ENCODE data around the gene JMJD1C. TPM values are rescaled to one million over a fixed set of nuclear protein-coding genes. Genes with fewer than 3 reads are reported as not detected.
A peak's percentile ranks its signal among the peaks of the same experiment; 100 is the strongest.

Gene JMJD1C
- total RNA-seq, 2 experiments from 2014 or later, result 57.4 to 62.2 TPM

GRCh38 chr10:63217120-63217605 lies 248.6 kb downstream of the JMJD1C start:
- Mint-ChIP-seq H3K27ac (peak overlapping the region; percentile 47), H3K27me3 (no peaks in the 10 kb centered on the region), H3K4me3 (no peak overlapping the region), H3K4me1 (peaks cover 44% of the 10 kb centered on the region), H3K9me3 (no peaks in the 10 kb centered on the region), H3K36me3 (ENCODE audit: low read depth) (peaks cover 24% of the 10 kb centered on the region)
- peak; percentile 53 for DNase-seq
- ChIA-PET POLR2A (interaction anchor here (0.6 kb wide), 1 partner anchor 52 kb away, joined by 3 read pairs; no protein-coding TSS in a partner anchor), CTCF (interaction anchor here (0.6 to 1.5 kb wide), 9 partner anchors 8 to 412 kb away, joined by 3 to 5 read pairs (median 4); no protein-coding TSS in a partner anchor)

- Mint-ChIP-seq H3K36me3 (ENCODE audit: low read depth) (peaks cover 40% of the 10 kb centered on the region), H3K4me3 (no peak overlapping the region), H3K9me3 (peaks cover 3% of the 10 kb centered on the region), H3K4me1 (peaks cover 37% of the 10 kb centered on the region), H3K27ac (no peak overlapping the region), H3K27me3 (no peaks in the 10 kb centered on the region)
- POLR2A ChIA-PET, result no interaction called here
- CTCF ChIA-PET, result interaction anchor here (1.0 to 1.4 kb wide), 3 partner anchors 10 to 24 kb away, joined by 3 read pairs; no protein-coding TSS in a partner anchor
- no peak for DNase-seq
Observed at GRCh38 chr10:63214571-63214970, 251.2 kb downstream of the JMJD1C start.

GRCh38 chr10:63213489-63213888 lies 252.3 kb downstream of the JMJD1C start:
- no peaks in the 10 kb centered on the region for H3K27me3 Mint-ChIP-seq
- H3K27ac Mint-ChIP-seq, result no peak overlapping the region
- H3K4me1 Mint-ChIP-seq, result peaks cover 30% of the 10 kb centered on the region
- CTCF ChIA-PET, result interaction anchor here (0.7 to 1.1 kb wide), 3 partner anchors 12 to 47 kb away, joined by 3 to 4 read pairs (median 3); no protein-coding TSS in a partner anchor
- peaks cover 43% of the 10 kb centered on the region for H3K36me3 Mint-ChIP-seq (ENCODE audit: low read depth)
- POLR2A ChIA-PET, result no interaction called here
- peaks cover 3% of the 10 kb centered on the region for H3K9me3 Mint-ChIP-seq
- no peak overlapping the region for H3K4me3 Mint-ChIP-seq
- DNase-seq, result no peak

- POLR2A ChIA-PET, result no interaction called here
- Mint-ChIP-seq H3K36me3 (ENCODE audit: low read depth) (peaks cover 59% of the 10 kb centered on the region), H3K4me3 (no peak overlapping the region), H3K9me3 (peaks cover 3% of the 10 kb centered on the region), H3K27me3 (no peaks in the 10 kb centered on the region), H3K27ac (no peak overlapping the region), H3K4me1 (peaks cover 46% of the 10 kb centered on the region)
- no peak for DNase-seq
- CTCF ChIA-PET, result interaction anchor here (0.9 kb wide), 1 partner anchor 59 kb away, joined by 3 read pairs; no protein-coding TSS in a partner anchor
Observed at GRCh38 chr10:63210611-63211196, 255.1 kb downstream of the JMJD1C start.

GRCh38 chr10:63209705-63210104 lies 256.1 kb downstream of the JMJD1C start:
- ChIA-PET POLR2A (no interaction called here), CTCF (interaction anchor here (0.6 to 1.5 kb wide), 2 partner anchors 10 to 352 kb away, joined by 4 to 5 read pairs; no protein-coding TSS in a partner anchor)
- no peak overlapping the region for H3K27ac Mint-ChIP-seq
- no peak overlapping the region for H3K4me3 Mint-ChIP-seq
- H3K27me3 Mint-ChIP-seq, result no peaks in the 10 kb centered on the region
- peaks cover 55% of the 10 kb centered on the region for H3K4me1 Mint-ChIP-seq
- DNase-seq, result no peak
- peaks cover 3% of the 10 kb centered on the region for H3K9me3 Mint-ChIP-seq
- H3K36me3 Mint-ChIP-seq (ENCODE audit: low read depth), result peaks cover 59% of the 10 kb centered on the region

GRCh38 chr10:63208986-63209385 lies 256.8 kb downstream of the JMJD1C start:
- Mint-ChIP-seq H3K4me1 (peaks cover 62% of the 10 kb centered on the region), H3K27ac (no peak overlapping the region), H3K4me3 (no peak overlapping the region), H3K9me3 (peaks cover 3% of the 10 kb centered on the region), H3K27me3 (no peaks in the 10 kb centered on the region), H3K36me3 (ENCODE audit: low read depth) (peaks cover 54% of the 10 kb centered on the region)
- ChIA-PET CTCF (interaction anchor here (0.6 to 1.5 kb wide), 2 partner anchors 9 to 353 kb away, joined by 4 to 5 read pairs; no protein-coding TSS in a partner anchor), POLR2A (no interaction called here)
- no peak for DNase-seq

GRCh38 chr10:63206997-63207811 lies 258.6 kb downstream of the JMJD1C start:
- H3K27ac Mint-ChIP-seq, result peak overlapping the region; percentile 89
- ChIA-PET POLR2A (no interaction called here), CTCF (interaction anchor here (1.4 to 1.7 kb wide), 3 partner anchors 9 to 20 kb away, joined by 4 to 6 read pairs (median 4); no protein-coding TSS in a partner anchor)
- peak overlapping the region; percentile 39 for H3K4me3 Mint-ChIP-seq
- H3K36me3 Mint-ChIP-seq (ENCODE audit: low read depth), result peaks cover 48% of the 10 kb centered on the region
- DNase-seq, result no peak
- H3K9me3 Mint-ChIP-seq, result peaks cover 3% of the 10 kb centered on the region
- peaks cover 64% of the 10 kb centered on the region for H3K4me1 Mint-ChIP-seq
- no peaks in the 10 kb centered on the region for H3K27me3 Mint-ChIP-seq

GRCh38 chr10:63206576-63206975 lies 259.2 kb downstream of the JMJD1C start:
- no peak for DNase-seq
- H3K27ac Mint-ChIP-seq, result peak overlapping the region; percentile 89
- peak overlapping the region; percentile 35 for H3K4me3 Mint-ChIP-seq
- no peaks in the 10 kb centered on the region for H3K27me3 Mint-ChIP-seq
- H3K36me3 Mint-ChIP-seq (ENCODE audit: low read depth), result peaks cover 42% of the 10 kb centered on the region
- POLR2A ChIA-PET, result interaction anchor here (0.6 kb wide), 1 partner anchor 606 kb away, joined by 3 read pairs; no protein-coding TSS in a partner anchor
- no peaks in the 10 kb centered on the region for H3K9me3 Mint-ChIP-seq
- H3K4me1 Mint-ChIP-seq, result peaks cover 60% of the 10 kb centered on the region
- CTCF ChIA-PET, result interaction anchor here (1.3 to 1.7 kb wide), 4 partner anchors 8 to 39 kb away, joined by 3 to 6 read pairs (median 4); no protein-coding TSS in a partner anchor

GRCh38 chr10:63205421-63205820 lies 260.4 kb downstream of the JMJD1C start:
- no peaks in the 10 kb centered on the region for H3K27me3 Mint-ChIP-seq
- no peak overlapping the region for H3K4me3 Mint-ChIP-seq
- ChIA-PET POLR2A (interaction anchor here (0.5 kb wide), 1 partner anchor 516 kb away, joined by 4 read pairs; no protein-coding TSS in a partner anchor), CTCF (interaction anchor here (1.0 to 1.3 kb wide), 4 partner anchors 9 to 38 kb away, joined by 3 to 6 read pairs (median 3); no protein-coding TSS in a partner anchor)
- H3K9me3 Mint-ChIP-seq, result no peaks in the 10 kb centered on the region
- peak overlapping the region; percentile 22 for H3K27ac Mint-ChIP-seq
- H3K4me1 Mint-ChIP-seq, result peaks cover 51% of the 10 kb centered on the region
- peaks cover 35% of the 10 kb centered on the region for H3K36me3 Mint-ChIP-seq (ENCODE audit: low read depth)
- no peak for DNase-seq

- H3K9me3 Mint-ChIP-seq, result no peaks in the 10 kb centered on the region
- peak overlapping the region; percentile 43 for H3K4me3 Mint-ChIP-seq
- ChIA-PET POLR2A (no interaction called here), CTCF (interaction anchor here (1.1 to 1.5 kb wide), 3 partner anchors 10 to 31 kb away, joined by 3 to 4 read pairs (median 3); no protein-coding TSS in a partner anchor)
- H3K36me3 Mint-ChIP-seq (ENCODE audit: low read depth), result peaks cover 34% of the 10 kb centered on the region
- peaks cover 50% of the 10 kb centered on the region for H3K4me1 Mint-ChIP-seq
- peak overlapping the region; percentile 71 for H3K27ac Mint-ChIP-seq
- DNase-seq, result no peak
- H3K27me3 Mint-ChIP-seq, result no peaks in the 10 kb centered on the region
Observed at GRCh38 chr10:63204667-63205391, 260.9 kb downstream of the JMJD1C start.

GRCh38 chr10:63201118-63201517 lies 264.7 kb downstream of the JMJD1C start:
- H3K4me1 Mint-ChIP-seq, result peaks cover 25% of the 10 kb centered on the region
- no peaks in the 10 kb centered on the region for H3K9me3 Mint-ChIP-seq
- H3K27me3 Mint-ChIP-seq, result no peaks in the 10 kb centered on the region
- POLR2A ChIA-PET, result interaction anchor here (0.7 kb wide), 1 partner anchor 429 kb away, joined by 3 read pairs; no protein-coding TSS in a partner anchor
- H3K27ac Mint-ChIP-seq, result no peak overlapping the region
- CTCF ChIA-PET, result interaction anchor here (1.3 kb wide), 1 partner anchor 23 kb away, joined by 3 read pairs; no protein-coding TSS in a partner anchor
- no peak overlapping the region for H3K4me3 Mint-ChIP-seq
- no peak for DNase-seq
- peaks cover 36% of the 10 kb centered on the region for H3K36me3 Mint-ChIP-seq (ENCODE audit: low read depth)

- Mint-ChIP-seq H3K9me3 (no peaks in the 10 kb centered on the region), H3K4me3 (no peak overlapping the region), H3K27ac (no peak overlapping the region), H3K36me3 (ENCODE audit: low read depth) (peaks cover 39% of the 10 kb centered on the region), H3K27me3 (no peaks in the 10 kb centered on the region), H3K4me1 (peaks cover 19% of the 10 kb centered on the region)
- DNase-seq, result no peak
- ChIA-PET CTCF (interaction anchor here (0.5 to 1.8 kb wide), 3 partner anchors 9 to 211 kb away, joined by 3 to 4 read pairs (median 4); no protein-coding TSS in a partner anchor), POLR2A (interaction anchor here (0.7 kb wide), 1 partner anchor 429 kb away, joined by 3 read pairs; no protein-coding TSS in a partner anchor)
Observed at GRCh38 chr10:63200431-63200830, 265.3 kb downstream of the JMJD1C start.

All from activated CD4-positive, alpha-beta T cell treated with anti-CD3 and anti-CD28 coated beads, Interleukin-2, amount 10 ng/mL, durations not matched to agents 7 days and 5 days (primary cell).